Calu3 (cell line): ENCODE data around the gene MRS2. TPM values are rescaled to one million over a fixed set of nuclear protein-coding genes. Genes with fewer than 3 reads are reported as not detected.

Source experiments
- BruUV-seq: library from RNA; stranded (reverse); fragments of 400-500 nt; replicated peaks from 2 replicates; lab custom pipeline; 2021; lab: Mats Ljungman, UMichigan
- CTCF ChIA-PET: fragments of 300-600 bp; sonication (Branson Sonifier 250); formaldehyde crosslinking; loops from one replicate; lab custom pipeline; 2022; ENCODE audit warnings: antibody characterized with exemption; lab: Charles Lee
- DNase-seq: peaks from one replicate; pipeline ENCODE4 v3.0.0; 2022
- H3K27ac Mint-ChIP-seq: one replicate; pipeline ENCODE4 v1.8.0; 2022; ENCODE audit warnings: mixed read lengths; ENCODE audit not compliant: unreplicated experiment
- H3K27me3 Mint-ChIP-seq: one replicate; pipeline ENCODE4 v1.8.0; 2022; ENCODE audit warnings: mixed read lengths; ENCODE audit not compliant: unreplicated experiment
- H3K36me3 Mint-ChIP-seq: one replicate; pipeline ENCODE4 v1.8.0; 2022; ENCODE audit warnings: mild to moderate bottlenecking, moderate library complexity, mixed read lengths; ENCODE audit not compliant: insufficient read depth, unreplicated experiment
- H3K4me1 Mint-ChIP-seq: one replicate; pipeline ENCODE4 v1.8.0; 2022; ENCODE audit warnings: mild to moderate bottlenecking, low read depth, mixed read lengths; ENCODE audit not compliant: unreplicated experiment
- H3K4me3 Mint-ChIP-seq: one replicate; pipeline ENCODE4 v1.8.0; 2022; ENCODE audit warnings: mild to moderate bottlenecking, low read depth, moderate library complexity, mixed read lengths; ENCODE audit not compliant: unreplicated experiment
- H3K9me3 Mint-ChIP-seq: one replicate; pipeline ENCODE4 v1.8.0; 2022; ENCODE audit warnings: low read depth, mixed read lengths; ENCODE audit not compliant: unreplicated experiment
- CTCF ChIP-seq: fragments of 200-600 bp; IDR thresholded peaks from one replicate; pipeline ENCODE4 v1.8.0; 2022; ENCODE audit warnings: antibody characterized with exemption; ENCODE audit not compliant: unreplicated experiment
- intact Hi-C: fragments of 100-400 bp; cut with micrococcal nuclease; formaldehyde crosslinking; loops from one replicate; pipeline ENCODE4 v1.10.0; 2022; ENCODE audit not compliant: unreplicated experiment
- total RNA-seq: library from RNA; stranded (reverse); gene quantifications from 2 replicates; pipeline ENCODE4 v1.2.3, GENCODE V29; 2022

MRS2 gene
- total RNA-seq, 1 experiment from 2014 or later: 56.7 TPM

- Mint-ChIP-seq H3K36me3 (peaks cover 11% of the 10 kb centered on the region), H3K27ac (no peak overlapping the region), H3K4me1 (peaks cover 9% of the 10 kb centered on the region), H3K27me3 (no peaks in the 10 kb centered on the region), H3K4me3 (no peak overlapping the region), H3K9me3 (no peaks in the 10 kb centered on the region)
- TF ChIP-seq CTCF: no peak
- CTCF ChIA-PET: interaction anchor here (0.6 to 1.4 kb wide), 2 partner anchors 91 to 93 kb away, joined by 4 to 9 read pairs; no protein-coding TSS in a partner anchor
- BruUV-seq: TSS peak; percentile 7
- intact Hi-C loops: loop anchor here (2.0 to 10.0 kb wide), 4 partner anchors 91 to 587 kb away; partner anchors contain the start of gene GMNN
- DNase-seq: no peak
These were observed 27.4 kb downstream of the MRS2 start for GRCh38 chr6:24430086-24430485.

GRCh38 chr6:24431045-24431451 lies 28.3 kb downstream of the MRS2 start:
- Mint-ChIP-seq H3K4me1 (peaks cover 9% of the 10 kb centered on the region), H3K36me3 (peaks cover 9% of the 10 kb centered on the region), H3K27me3 (no peaks in the 10 kb centered on the region), H3K4me3 (no peak overlapping the region), H3K9me3 (no peaks in the 10 kb centered on the region), H3K27ac (no peak overlapping the region)
- BruUV-seq: no TSS peak
- CTCF ChIA-PET: interaction anchor here (1.4 kb wide), 1 partner anchor 90 kb away, joined by 9 read pairs; no protein-coding TSS in a partner anchor
- intact Hi-C loops: loop anchor here (2.0 to 10.0 kb wide), 4 partner anchors 90 to 586 kb away; partner anchors contain the start of gene GMNN
- TF ChIP-seq CTCF: peak; percentile 93
- DNase-seq: peak; percentile 58

- intact Hi-C loops: loop anchor here (5.0 to 10.0 kb wide), 2 partner anchors 342 to 585 kb away; partner anchors contain the start of gene GMNN
- CTCF ChIA-PET: no interaction called here
- no TSS peak for BruUV-seq
- H3K4me1 Mint-ChIP-seq: peaks cover 9% of the 10 kb centered on the region
- no peak overlapping the region for H3K27ac Mint-ChIP-seq
- no peak overlapping the region for H3K4me3 Mint-ChIP-seq
- TF ChIP-seq CTCF: no peak
- H3K36me3 Mint-ChIP-seq: no peaks in the 10 kb centered on the region
- DNase-seq: no peak
- H3K9me3 Mint-ChIP-seq: no peaks in the 10 kb centered on the region
- H3K27me3 Mint-ChIP-seq: no peaks in the 10 kb centered on the region
These were observed 29.9 kb downstream of the MRS2 start for GRCh38 chr6:24432611-24433010.

GRCh38 chr6:24436979-24437378 lies 34.2 kb downstream of the MRS2 start:
- H3K27ac Mint-ChIP-seq: no peak overlapping the region
- intact Hi-C loops: loop anchor here (10.0 kb wide), 1 partner anchor 338 kb away; the partner anchor contains the start of gene GMNN
- no peaks in the 10 kb centered on the region for H3K27me3 Mint-ChIP-seq
- no peak overlapping the region for H3K4me3 Mint-ChIP-seq
- CTCF ChIA-PET: no interaction called here
- no peaks in the 10 kb centered on the region for H3K9me3 Mint-ChIP-seq
- no peaks in the 10 kb centered on the region for H3K4me1 Mint-ChIP-seq
- no peak for DNase-seq
- BruUV-seq: no TSS peak
- H3K36me3 Mint-ChIP-seq: no peaks in the 10 kb centered on the region
- TF ChIP-seq CTCF: no peak
